IMR-90 (cell line): ENCODE measurements around the gene SRR. TPM values are rescaled to one million over a fixed set of nuclear protein-coding genes. Genes with fewer than 3 reads are reported as not detected.

Source experiments
- ATAC-seq: fragments of 200-7000 bp; cut with Tn5 transposase; 2 replicates; pipeline ENCODE4 v1.9.1; 2020; ENCODE audit warnings: low read depth, mild to moderate bottlenecking, moderate library complexity
- BruUV-seq: library from RNA; stranded (reverse); fragments of 400-500 nt; replicated peaks from 2 replicates; lab custom pipeline; 2021; lab: Mats Ljungman, UMichigan
- CTCF ChIA-PET: fragments of 300-600 bp; formaldehyde crosslinking; extraction: SDS; loops from one replicate; lab custom pipeline; 2021; ENCODE audit warnings: antibody characterized with exemption; lab: Yijun Ruan, JAX
- POLR2A ChIA-PET: fragments of 300-600 bp; sonication (Branson Sonifier 250); formaldehyde crosslinking; loops from one replicate; lab custom pipeline; 2022; ENCODE audit warnings: antibody characterized with exemption; ENCODE audit not compliant: unreplicated experiment; lab: Charles Lee
- DNase-seq: peaks from one replicate; pipeline ENCODE4 v3.0.0; 2013
- H2AFZ ChIP-seq: replicated peaks from 2 replicates; pipeline ENCODE3; 2013; ENCODE audit warnings: low read length, mild to moderate bottlenecking; ENCODE audit not compliant: poor library complexity
- H2AK5ac ChIP-seq: 2 replicates; pipeline ENCODE4 v1.6.1; 2013; ENCODE audit warnings: low read depth, low read length, inconsistent platforms
- H2AK9ac ChIP-seq: replicated peaks from 2 replicates; pipeline ENCODE3; 2013; ENCODE audit warnings: mild to moderate bottlenecking, low read depth, low read length, moderate library complexity; ENCODE audit not compliant: poor library complexity
- H2BK120ac ChIP-seq: 2 replicates; pipeline ENCODE4 v1.6.1; 2013; ENCODE audit warnings: low read depth, low read length, inconsistent platforms
- H2BK15ac ChIP-seq: 3 replicates; pipeline ENCODE4 v1.6.1; 2013; ENCODE audit warnings: low read depth, low read length, inconsistent platforms
- H2BK20ac ChIP-seq: 2 replicates; pipeline ENCODE4 v1.6.1; 2013; ENCODE audit warnings: low read depth, mild to moderate bottlenecking, inconsistent platforms, low read length, moderate library complexity
- H2BK5ac ChIP-seq: 2 replicates; pipeline ENCODE4 v1.6.1; 2013; ENCODE audit warnings: mild to moderate bottlenecking, low read depth, low read length, inconsistent platforms; ENCODE audit not compliant: poor library complexity, severe bottlenecking
- H3K14ac ChIP-seq: replicated peaks from 2 replicates; pipeline ENCODE4 v1.6.1; 2013; ENCODE audit warnings: low read depth, low read length, inconsistent platforms
- H3K18ac ChIP-seq: 2 replicates; pipeline ENCODE4 v1.6.1; 2013; ENCODE audit warnings: low read depth, low read length, control low read depth
- H3K23ac ChIP-seq: 2 replicates; pipeline ENCODE4 v1.6.1; 2013; ENCODE audit warnings: low read depth, low read length, inconsistent platforms
- H3K27ac ChIP-seq: 2 replicates; pipeline ENCODE4 v1.5.1; 2013; ENCODE audit warnings: mild to moderate bottlenecking, control low read depth, low read length; ENCODE audit not compliant: insufficient read depth
- H3K27me3 ChIP-seq: 2 replicates; pipeline ENCODE4 v1.6.1; 2013; ENCODE audit warnings: low read length; ENCODE audit not compliant: control insufficient read depth, insufficient read depth
- H3K36me3 ChIP-seq: 2 replicates; pipeline ENCODE4 v1.6.1; 2013; ENCODE audit warnings: low read length, mixed read lengths; ENCODE audit not compliant: control insufficient read depth, insufficient read depth
- H3K4ac ChIP-seq: 2 replicates; pipeline ENCODE4 v1.6.1; 2013; ENCODE audit warnings: low read depth, low read length, inconsistent platforms
- H3K4me1 ChIP-seq: 2 replicates; pipeline ENCODE4 v1.6.1; 2013; ENCODE audit warnings: low read length, mixed read lengths; ENCODE audit not compliant: control insufficient read depth, insufficient read depth
- H3K4me2 ChIP-seq: 2 replicates; pipeline ENCODE4 v1.6.1; 2013; ENCODE audit warnings: low read depth, mild to moderate bottlenecking, control low read depth, low read length, moderate library complexity
- H3K4me3 ChIP-seq: 2 replicates; pipeline ENCODE4 v1.5.1; 2013; ENCODE audit warnings: low read depth, mild to moderate bottlenecking, control low read depth, low read length, moderate library complexity; ENCODE audit not compliant: insufficient read depth
- H3K56ac ChIP-seq: 2 replicates; pipeline ENCODE4 v1.6.1; 2013; ENCODE audit warnings: low read length, inconsistent platforms; ENCODE audit not compliant: insufficient read depth; ENCODE audit errors: extremely low read depth
- H3K79me1 ChIP-seq, 2 experiments: 2 replicates each; pipeline ENCODE4 v1.6.1; 2013; ENCODE audit warnings: low read length in 2 of 2, inconsistent platforms in 1 of 2, low read depth in 1 of 2
- H3K9ac ChIP-seq: 2 replicates; pipeline ENCODE4 v1.6.1; 2013; ENCODE audit warnings: low read depth, low read length, control low read depth
- H3K9me1 ChIP-seq: 2 replicates; pipeline ENCODE4 v1.6.1; 2013; ENCODE audit warnings: low read length, inconsistent platforms; ENCODE audit not compliant: insufficient read depth
- H3K9me3 ChIP-seq: 2 replicates; pipeline ENCODE4 v1.6.1; 2013; ENCODE audit warnings: low read length; ENCODE audit not compliant: control insufficient read depth, insufficient read depth
- H4K20me1 ChIP-seq: 2 replicates; pipeline ENCODE4 v1.6.1; 2013; ENCODE audit warnings: low read length, inconsistent platforms; ENCODE audit not compliant: insufficient read depth
- H4K5ac ChIP-seq: 2 replicates; pipeline ENCODE4 v1.6.1; 2013; ENCODE audit warnings: mild to moderate bottlenecking, low read depth, low read length, control low read depth
- H4K8ac ChIP-seq, 2 experiments: 2 replicates each; pipeline ENCODE4 v1.6.1; 2013; ENCODE audit warnings: low read depth in 2 of 2, low read length in 2 of 2, control low read depth in 1 of 2, inconsistent platforms in 1 of 2
- H4K91ac ChIP-seq: 2 replicates; pipeline ENCODE4 v1.6.1; 2013; ENCODE audit warnings: low read depth, low read length, inconsistent platforms; ENCODE audit not compliant: insufficient read depth
- BHLHE40 ChIP-seq: fragments of 150-350 bp; IDR thresholded peaks from 2 replicates; pipeline ENCODE4 v1.6.1; 2016; ENCODE audit warnings: mild to moderate bottlenecking, low read depth, low read length
- CEBPB ChIP-seq: IDR thresholded peaks from 2 replicates; pipeline ENCODE4 v1.6.1; 2012; ENCODE audit warnings: low read depth, low read length, improper control_type of control experiment
- CHD1 ChIP-seq: IDR thresholded peaks from 2 replicates; pipeline ENCODE4 v1.6.1; 2012; ENCODE audit warnings: low read depth, low read length, improper control_type of control experiment
- CTCF ChIP-seq: conservative IDR thresholded peaks from 2 replicates; pipeline ENCODE4 v1.5.1; 2012; ENCODE audit warnings: mild to moderate bottlenecking, low read depth, low read length, improper control_type of control experiment
- ELK1 ChIP-seq: fragments of 150-350 bp; IDR thresholded peaks from 2 replicates; pipeline ENCODE4 v1.6.1; 2016; ENCODE audit warnings: low read depth, mild to moderate bottlenecking, low read length, moderate library complexity, borderline replicate concordance
- FOS ChIP-seq: fragments of 150-350 bp; IDR thresholded peaks from 2 replicates; pipeline ENCODE4 v1.6.1; 2016; ENCODE audit warnings: low read depth, low read length
- MAFK ChIP-seq: IDR thresholded peaks from 2 replicates; pipeline ENCODE4 v1.6.1; 2012; ENCODE audit warnings: low read depth, low read length, improper control_type of control experiment
- MAZ ChIP-seq: IDR thresholded peaks from 2 replicates; pipeline ENCODE4 v1.6.1; 2012; ENCODE audit warnings: low read depth, mild to moderate bottlenecking, low read length, improper control_type of control experiment, moderate library complexity, borderline replicate concordance
- MXI1 ChIP-seq: IDR thresholded peaks from 2 replicates; pipeline ENCODE4 v1.6.1; 2012; ENCODE audit warnings: low read depth, mild to moderate bottlenecking, low read length, moderate library complexity, borderline replicate concordance
- NFE2L2 ChIP-seq: fragments of 150-350 bp; IDR thresholded peaks from 2 replicates; pipeline ENCODE4 v1.6.1; 2016; ENCODE audit warnings: low read depth, mild to moderate bottlenecking, low read length
- POLR2A ChIP-seq: IDR thresholded peaks from 2 replicates; pipeline ENCODE4 v1.6.1; 2012; ENCODE audit warnings: mild to moderate bottlenecking, low read depth, low read length
- RAD21 ChIP-seq: IDR thresholded peaks from 2 replicates; pipeline ENCODE4 v1.6.1; 2012; ENCODE audit warnings: low read length, improper control_type of control experiment
- RCOR1 ChIP-seq: IDR thresholded peaks from 2 replicates; pipeline ENCODE4 v1.6.1; 2012; ENCODE audit warnings: mild to moderate bottlenecking, low read length, improper control_type of control experiment; ENCODE audit not compliant: insufficient replicate concordance
- RFX5 ChIP-seq: IDR thresholded peaks from 2 replicates; pipeline ENCODE4 v1.8.0; 2012; ENCODE audit warnings: low read depth, mild to moderate bottlenecking, low read length, moderate library complexity
- SMC3 ChIP-seq: fragments of 150-350 bp; IDR thresholded peaks from 2 replicates; pipeline ENCODE4 v1.6.1; 2016; ENCODE audit warnings: low read depth, mild to moderate bottlenecking, antibody characterized with exemption, low read length, moderate library complexity
- USF2 ChIP-seq: fragments of 150-350 bp; IDR thresholded peaks from 2 replicates; pipeline ENCODE4 v1.6.1; 2017; ENCODE audit warnings: mild to moderate bottlenecking, antibody characterized with exemption, low read length, low read depth
- WGBS, 2 experiments: methylation state at CpG; one replicate each; pipeline versions ENCODE4 v1.1.5 to v1.1.7; 2013; ENCODE audit warnings: missing lambda C conversion rate in 2 of 2; ENCODE audit not compliant: insufficient read length in 1 of 2; ENCODE audit errors: extremely low coverage in 2 of 2; 5-methylcytosine and 5-hydroxymethylcytosine counted together
- dilution Hi-C: fragments of 300-500 bp; cut with HindIII; formaldehyde crosslinking; loops from one replicate; pipeline ENCODE4 v1.14.3; 2018; ENCODE audit warnings: low sequenced_read_pairs; ENCODE audit not compliant: unreplicated experiment
- in situ Hi-C: fragments of 300-500 bp; cut with MboI; formaldehyde crosslinking; loops from 3 replicates; pipeline ENCODE4 v1.14.3; 2019; ENCODE audit warnings: low sequenced_read_pairs, inconsistent platforms, mixed read lengths
- intact Hi-C: fragments of 100-400 bp; cut with micrococcal nuclease; formaldehyde crosslinking; loops from 2 replicates; pipeline ENCODE4 v1.10.0; 2022
- polyA plus RNA-seq, 3 experiments: library from polyadenylated mRNA; depleted of rRNA; stranded (reverse); fragments of >200 nt; gene quantifications; 2 replicates each; pipeline ENCODE4 v1.2.3, GENCODE V29; 2012; ENCODE audit warnings: low replicate concordance in 1 of 3
- total RNA-seq: library from RNA; depleted of rRNA; stranded (reverse); fragments of >200 nt; gene quantifications from 2 replicates; pipeline ENCODE4 v1.2.3, GENCODE V29; 2012

SRR gene
- total and polyA plus RNA-seq, 2 of the 4 experiments (the other 2 are of a cell fraction) = 14.5 to 52.7 TPM

GRCh38 chr17:2354311-2354710, 50.6 kb downstream of the SRR start:
- Histone ChIP-seq H3K4ac (no peak overlapping the region), H3K4me1 (peaks cover 4% of the 10 kb centered on the region; the same call in 1 of the 2 replicates), H3K4me3 (no peak overlapping the region), H2BK20ac (no peak overlapping the region), H4K8ac (no peak overlapping the region), H2AK9ac (no peak overlapping the region), H3K79me1 (peaks cover 5 to 31% of the 10 kb centered on the region in 2 experiments; a peak in 2 of 4 replicates), H3K9ac (no peak overlapping the region), H3K23ac (no peak overlapping the region), H3K4me2 (no peak overlapping the region), H3K9me3 (no peaks in the 10 kb centered on the region), H3K18ac (no peak overlapping the region), H3K14ac (no peak overlapping the region), H3K27me3 (no peaks in the 10 kb centered on the region), H4K91ac (no peak overlapping the region), H3K56ac (no peak overlapping the region), H4K5ac (no peak overlapping the region), H2BK15ac (no peak overlapping the region), H2BK5ac (no peak overlapping the region), H3K9me1 (peaks cover 17% of the 10 kb centered on the region), H2BK120ac (no peak overlapping the region), H3K27ac (no peak overlapping the region), H2AFZ (no peak overlapping the region), H2AK5ac (no peak overlapping the region), H3K36me3 (peaks cover 4% of the 10 kb centered on the region; the same call in 1 of the 2 replicates), H4K20me1 (peaks cover 29% of the 10 kb centered on the region)
- in situ Hi-C loops (no loop called here), dilution Hi-C loops (no loop called here), intact Hi-C loops (loop anchor here (5.0 kb wide), 1 partner anchor 302 kb away; no protein-coding TSS in a partner anchor)
- ATAC-seq (no peak), DNase-seq (no peak)
- BruUV-seq = no TSS peak
- ChIA-PET POLR2A (no interaction called here), CTCF (interaction anchor here (0.6 kb wide), 1 partner anchor 96 kb away, joined by 6 read pairs; no protein-coding TSS in a partner anchor)
- no CpG with 5 or more reads among the region's 8 CpGs for WGBS, 2 experiments
- TF ChIP-seq NFE2L2 = no peak
- TF ChIP-seq ELK1 = no peak
- TF ChIP-seq RFX5 = no peak
- no peak for TF ChIP-seq RCOR1
- TF ChIP-seq POLR2A = no peak
- TF ChIP-seq MXI1 = no peak
- no peak for TF ChIP-seq CEBPB
- no peak for TF ChIP-seq SMC3
- no peak for TF ChIP-seq RAD21
- no peak for TF ChIP-seq USF2
- no peak for TF ChIP-seq BHLHE40
- TF ChIP-seq CTCF = no peak
- TF ChIP-seq FOS = no peak
- TF ChIP-seq MAZ = no peak
- no peak for TF ChIP-seq CHD1
- no peak for TF ChIP-seq MAFK
